K562 (cell line): Measurements from ENCODE around the gene LMBR1. TPM values are rescaled to one million over a fixed set of nuclear protein-coding genes. Genes with fewer than 3 reads are reported as not detected.

Experiments
- ATAC-seq: fragments of 200-7000 bp; cut with Tn5 transposase; 3 replicates; pipeline ENCODE4 v1.9.1; 2020; ENCODE audit warnings: moderate library complexity
- BruUV-seq: library from RNA; stranded (reverse); fragments of 400-500 nt; replicated peaks from 2 replicates; lab custom pipeline; 2021; lab: Mats Ljungman, UMichigan
- CTCF ChIA-PET: fragments of 300-600 bp; formaldehyde crosslinking; extraction: SDS; loops from one replicate; lab custom pipeline; 2021; ENCODE audit warnings: low intra/inter-chr PET ratio; lab: Yijun Ruan, JAX
- POLR2A ChIA-PET: fragments of 300-600, 350-650 bp; sonication (Branson Sonifier 250); formaldehyde crosslinking; extraction: SDS; loops from one replicate; lab custom pipeline; 2021; ENCODE audit warnings: antibody characterized with exemption, inconsistent platforms; lab: Yijun Ruan, JAX
- DNase-seq, 4 experiments: peaks; one replicate each; pipeline versions ENCODE4 v3.0.0 to v3.0.0-alpha.2; 2011 to 2018; ENCODE audit warnings: low spot score in 3 of 4, mixed read lengths in 3 of 4; ENCODE audit errors: extremely low read depth in 1 of 4
- FAIRE-seq: peaks from 2 replicates; lab custom pipeline; 2011; peaks lifted over from hg19 to GRCh38; lab: Jason Lieb, UNC
- H2AFZ ChIP-seq: 2 replicates; pipeline ENCODE4 v1.6.0; 2011; ENCODE audit warnings: low read depth, low read length, control low read depth, inconsistent platforms
- H3K27ac ChIP-seq: fragments of 200-600 bp; 3 replicates; pipeline ENCODE4 v1.8.0; 2011; ENCODE audit warnings: low read depth, mild to moderate bottlenecking, control low read depth, inconsistent platforms, low read length, moderate library complexity, mixed read lengths; ENCODE audit errors: extremely low read depth
- H3K27me3 ChIP-seq, 2 experiments: fragments of 300-600 bp in 1 of 2; 2 replicates in 1 of 2; 3 replicates in 1 of 2; pipeline versions ENCODE4 v1.6.0 to v1.8.0; 2011; ENCODE audit warnings: inconsistent platforms in 2 of 2, low read length in 2 of 2, mild to moderate bottlenecking in 1 of 2, mixed read lengths in 1 of 2, moderate library complexity in 1 of 2; ENCODE audit not compliant: control insufficient read depth in 2 of 2, insufficient read depth in 2 of 2
- H3K36me3 ChIP-seq: fragments of 300-600 bp; 3 replicates; pipeline ENCODE4 v1.8.0; 2011; ENCODE audit warnings: mild to moderate bottlenecking, low read length, inconsistent platforms; ENCODE audit not compliant: control insufficient read depth, insufficient read depth
- H3K4me1 ChIP-seq, 2 experiments: fragments of 200-600 bp in 1 of 2; replicated peaks in 1 of 2; 2 replicates in 1 of 2; 3 replicates in 1 of 2; pipeline versions ENCODE4 v1.5.1 to v1.8.0; 2011; ENCODE audit warnings: inconsistent platforms in 2 of 2, low read length in 2 of 2, mild to moderate bottlenecking in 1 of 2, mixed read lengths in 1 of 2, moderate library complexity in 1 of 2; ENCODE audit not compliant: control insufficient read depth in 2 of 2, insufficient read depth in 2 of 2
- H3K4me2 ChIP-seq: 2 replicates; pipeline ENCODE4 v1.6.1; 2011; ENCODE audit warnings: low read length, control low read depth, inconsistent platforms, mixed read lengths; ENCODE audit not compliant: insufficient read depth
- H3K4me3 ChIP-seq: fragments of 200-600 bp; sonication (generic), shearing (Covaris generic); 2 replicates; pipeline ENCODE4 v1.5.1; 2016; ENCODE audit warnings: control low read depth, inconsistent platforms
- H3K79me2 ChIP-seq: fragments of 200-600 bp; 3 replicates; pipeline ENCODE4 v1.8.0; 2011; ENCODE audit warnings: low read length, inconsistent platforms; ENCODE audit not compliant: control insufficient read depth, insufficient read depth
- H3K9ac ChIP-seq, 2 experiments: 2 replicates each; pipeline versions ENCODE4 v1.6.0 to v1.6.1; 2011; ENCODE audit warnings: low read depth in 2 of 2, low read length in 2 of 2, control low read depth in 1 of 2, inconsistent platforms in 1 of 2, mild to moderate bottlenecking in 1 of 2, mixed read lengths in 1 of 2; ENCODE audit not compliant: insufficient read depth in 1 of 2
- H3K9me1 ChIP-seq: one replicate; pipeline ENCODE4 v1.6.0; 2011; ENCODE audit warnings: inconsistent platforms, mild to moderate bottlenecking, low read length, moderate library complexity; ENCODE audit not compliant: control insufficient read depth, insufficient read depth
- H3K9me3 ChIP-seq: replicated peaks from 2 replicates; pipeline ENCODE4 v1.5.1; 2011; ENCODE audit warnings: low read depth, low read length, inconsistent platforms; ENCODE audit not compliant: control insufficient read depth, insufficient read depth
- H4K20me1 ChIP-seq: replicated peaks from 2 replicates; pipeline ENCODE4 v1.6.1; 2011; ENCODE audit warnings: low read length, inconsistent platforms, mixed read lengths; ENCODE audit not compliant: control insufficient read depth, insufficient read depth
- EGR1 ChIP-seq: fragments of 450-650 bp; conservative IDR thresholded peaks from 2 replicates; pipeline ENCODE4 v1.6.1; 2017; ENCODE audit warnings: mild to moderate bottlenecking
- HMG20A ChIP-seq: fragments of 450-650 bp; formaldehyde crosslinking; conservative IDR thresholded peaks from 2 replicates; pipeline ENCODE4 v1.4.0; 2020; ENCODE audit warnings: mild to moderate bottlenecking, mixed read lengths
- ILF3 ChIP-seq: fragments of 450-650 bp; IDR thresholded peaks from 2 replicates; pipeline ENCODE4 v1.6.1; 2018; ENCODE audit warnings: antibody characterized with exemption, mild to moderate bottlenecking, moderate library complexity, borderline replicate concordance
- KDM1A ChIP-seq, 2 experiments: fragments of 450-650 bp; IDR thresholded peaks; 2 replicates each; pipeline ENCODE4 v1.6.1; 2016; ENCODE audit warnings: mild to moderate bottlenecking in 2 of 2
- NFIC ChIP-seq: fragments of 450-650 bp; IDR thresholded peaks from 2 replicates; pipeline ENCODE4 v1.6.1; 2017; ENCODE audit warnings: mild to moderate bottlenecking, inconsistent platforms
- RHOXF2B ChIP-seq: fragments of 250-450 bp; sonication (Bioruptor Pico); conservative IDR thresholded peaks from 2 replicates; pipeline ENCODE4 v1.5.1; 2021
- TCF7L2 ChIP-seq: fragments of 150-350 bp; IDR thresholded peaks from 2 replicates; pipeline ENCODE4 v1.6.1; 2016; ENCODE audit warnings: low read depth, mild to moderate bottlenecking, low read length, moderate library complexity
- ZNF146 ChIP-seq: IDR thresholded peaks from one replicate; pipeline ENCODE4 v1.6.1; 2018; ENCODE audit warnings: missing compliant biosample characterization; ENCODE audit not compliant: unreplicated experiment
- WGBS: fragments of 100-300 bp; shearing (Covaris generic); methylation state at CpG from one replicate; pipeline ENCODE4 v1.1.6; 2016; ENCODE audit warnings: low coverage, mixed read lengths; ENCODE audit not compliant: insufficient coverage; ENCODE audit errors: missing lambda C conversion rate; 5-methylcytosine and 5-hydroxymethylcytosine counted together
- in situ Hi-C: fragments of 300-500 bp; cut with MboI; formaldehyde crosslinking; loops from 4 replicates; pipeline ENCODE4 v1.15.0; 2018; ENCODE audit warnings: inconsistent platforms, mixed read lengths
- intact Hi-C: fragments of 100-400 bp; cut with micrococcal nuclease; formaldehyde crosslinking; loops from 2 replicates; pipeline ENCODE4 v1.14.2; 2022
- polyA plus RNA-seq, 8 experiments: library from polyadenylated mRNA; depleted of rRNA in 4 of 8; stranded (reverse) in 5 of 8; unstranded in 3 of 8; fragments of >200 nt; fragmentation: Nextera tagmentation in 2 of 8; fragmentation: Illumina TruSeq in 1 of 8; extraction: Ambion mirVana in 2 of 8; extraction: Trizol in 1 of 8; gene quantifications; 2 replicates each; pipeline versions ENCODE4 v1.2.1 to v1.2.3, GENCODE V29; 2011 to 2014; ENCODE audit warnings: inconsistent platforms in 1 of 8, missing spikeins in 1 of 8
- total RNA-seq, 7 experiments: library from RNA; depleted of rRNA in 6 of 7; stranded (reverse); fragments of >200 nt in 6 of 7; fragmentation: Illumina TruSeq in 2 of 7; extraction: Trizol in 2 of 7; gene quantifications; 2 replicates each; pipeline versions ENCODE4 v1.2.1 to v1.2.3, GENCODE V29; 2011 to 2021; ENCODE audit warnings: low replicate concordance in 1 of 7

Gene LMBR1
- total and polyA plus RNA-seq, 9 of the 15 experiments (the other 6 are each of a cell fraction or from before 2014, with no cell fraction given): 7.7 to 90.0 (median 59.9) TPM

DNA sequence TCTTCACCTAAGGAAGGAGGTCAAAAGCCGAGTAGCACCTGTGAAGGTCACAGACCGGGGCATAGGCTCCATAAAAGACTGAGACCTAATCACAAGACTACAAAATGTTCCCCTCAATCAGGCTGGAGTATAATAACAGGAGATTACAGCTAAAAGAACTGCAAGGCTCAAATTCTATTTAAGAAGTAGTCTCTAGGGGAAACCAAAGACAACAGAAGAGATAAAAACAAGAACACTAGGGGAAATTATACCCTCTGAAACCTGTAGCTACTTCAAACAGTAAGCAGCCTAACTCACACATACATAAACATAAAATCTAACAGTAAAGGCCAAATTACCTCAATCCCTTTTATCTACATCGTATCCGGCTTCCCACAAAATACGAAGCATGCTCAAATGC is 38.3 kb downstream of the LMBR1 start:
- no peak overlapping the region for H3K4me3 ChIP-seq
- no peaks in the 10 kb centered on the region for H4K20me1 ChIP-seq
- DNase-seq: peak in 1 of 4 experiments; percentile 30
- no peak overlapping the region for H3K27ac ChIP-seq
- no peak for FAIRE-seq
- BruUV-seq: no TSS peak
- peaks cover 4 to 6% of the 10 kb centered on the region in 2 experiments; a peak in 2 of 5 replicates for H3K4me1 ChIP-seq
- peaks cover 90% of the 10 kb centered on the region for H3K79me2 ChIP-seq
- POLR2A ChIA-PET: interaction anchor here (0.5 to 3.5 kb wide), 6 partner anchors 10 to 1759 kb away, joined by 3 to 21 read pairs (median 4); partner anchors contain the start of gene LMBR1
- H2AFZ ChIP-seq: no peak overlapping the region
- H3K36me3 ChIP-seq: 0 out of 3 replicates have a peak, but pooled peaks cover 4% of the 10 kb centered on the region
- no peaks in the 10 kb centered on the region for H3K9me1 ChIP-seq
- peak; percentile 29; the same call in 2 of the 3 replicates for ATAC-seq
- intact Hi-C loops: no loop called here
- in situ Hi-C loops: no loop called here
- H3K9me3 ChIP-seq: no peaks in the 10 kb centered on the region
- WGBS: 57% methylated on average over 5 of the region's 5 CpGs
- H3K4me2 ChIP-seq: no peak overlapping the region
- no peak for TF ChIP-seq ILF3
- no peak for TF ChIP-seq EGR1
- no peak for TF ChIP-seq HMG20A (CRISPR knock-in tag)
- TF ChIP-seq RHOXF2B: no peak
- no peak for TF ChIP-seq TCF7L2
- TF ChIP-seq, all 486 proteins: peak for 0
- Histone ChIP-seq H3K27me3 (no peaks in the 10 kb centered on the region), H3K9ac (no peak overlapping the region; a peak in 1 of 4 replicates)
- CTCF ChIA-PET: no interaction called here

DNA sequence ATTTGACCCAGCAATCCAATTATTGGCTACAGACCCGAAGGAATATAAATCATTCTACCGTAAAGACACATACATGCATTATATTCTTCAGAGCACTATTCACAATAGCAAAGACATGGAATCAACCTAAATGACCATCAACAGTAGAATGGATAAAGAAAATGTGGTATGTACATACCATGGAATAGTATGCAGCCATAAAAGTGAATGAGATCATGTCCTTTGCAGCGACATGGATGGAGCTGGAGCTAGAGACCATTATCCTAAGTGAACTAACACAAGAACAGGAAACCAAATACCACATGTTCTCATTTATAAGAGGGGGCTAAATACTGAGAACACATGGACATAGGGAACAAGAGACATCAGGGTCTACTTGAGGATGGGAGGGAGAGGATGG is 44.0 kb downstream of the LMBR1 start:
- DNase-seq (no peak), ATAC-seq (no peak), FAIRE-seq (no peak)
- POLR2A ChIA-PET: no interaction called here
- no peaks in the 10 kb centered on the region for H3K9me3 ChIP-seq
- peaks cover 91% of the 10 kb centered on the region for H3K79me2 ChIP-seq
- H3K27ac ChIP-seq: no peak overlapping the region
- peaks cover 2 to 4% of the 10 kb centered on the region in 2 experiments; a peak in 2 of 5 replicates for H3K4me1 ChIP-seq
- no peaks in the 10 kb centered on the region for H3K9me1 ChIP-seq
- in situ Hi-C loops: no loop called here
- H3K27me3 ChIP-seq: no peaks in the 10 kb centered on the region
- 0 out of 3 replicates have a peak, but pooled peaks cover 3% of the 10 kb centered on the region for H3K36me3 ChIP-seq
- H2AFZ ChIP-seq: no peak overlapping the region
- TF ChIP-seq KDM1A (IDR thresholded peaks at IDR 0.05): 0 out of 4 replicates have a peak, but pooled peaks of 1 of the 2 experiments have one; percentile 14
- no peak for TF ChIP-seq NFIC
- peak; percentile 79 for TF ChIP-seq ZNF146 (CRISPR knock-in tag)
- intact Hi-C loops: no loop called here
- no peak overlapping the region for H3K4me3 ChIP-seq
- H3K9ac ChIP-seq: no peak overlapping the region
- no TSS peak for BruUV-seq
- no peak overlapping the region for H3K4me2 ChIP-seq
- CTCF ChIA-PET: interaction anchor here (0.6 kb wide), 2 partner anchors 19 to 252 kb away, joined by 3 to 5 read pairs; no protein-coding TSS in a partner anchor
- H4K20me1 ChIP-seq: no peaks in the 10 kb centered on the region
- 89% methylated on average over 3 of the region's 3 CpGs for WGBS
